Vagina (tissue), 2 donors: ENCODE measurements around the gene OLFM1. TPM values are rescaled to one million over a fixed set of nuclear protein-coding genes. Genes with fewer than 3 reads are reported as not detected.

ENCODE experiments used
- DNase-seq, 2 donors: peaks; one replicate each; pipeline ENCODE4 v3.0.0-alpha.2; 2017; ENCODE audit errors: extremely low spot score in 2 of 2
- H3K27ac ChIP-seq: fragments of 200-600 bp; sonication (generic); one replicate; pipeline ENCODE4 v1.5.1; 2019
- H3K27me3 ChIP-seq: fragments of 200-600 bp; sonication (generic); one replicate; pipeline ENCODE4 v1.5.1; 2019
- H3K36me3 ChIP-seq, 2 donors: fragments of 200-600 bp; sonication (generic); one replicate each; pipeline ENCODE4 v1.5.1; 2017 to 2019
- H3K4me1 ChIP-seq: fragments of 200-600 bp; sonication (generic); one replicate; pipeline ENCODE4 v1.5.1; 2019
- H3K4me3 ChIP-seq, 2 donors: fragments of 200-600 bp; sonication (generic); 1 replicate in 1 of 2; 2 replicates in 1 of 2; pipeline ENCODE4 v1.5.1; 2016 to 2019
- H3K9me3 ChIP-seq: fragments of 200-600 bp; sonication (generic); one replicate; pipeline ENCODE4 v1.5.1; 2019
- CTCF ChIP-seq, 3 experiments: fragments of 450-650 bp in 2 of 3; fragments of 200-600 bp in 1 of 3; sonication (generic) in 1 of 3; IDR thresholded peaks; one replicate each; pipeline ENCODE4 v1.5.1; 2017 to 2019; ENCODE audit warnings: antibody characterized with exemption in 3 of 3, mild to moderate bottlenecking in 2 of 3, moderate library complexity in 2 of 3
- POLR2A ChIP-seq, 2 donors: fragments of 450-650 bp; IDR thresholded peaks; one replicate each; pipeline ENCODE4 v1.6.1; 2017; ENCODE audit warnings: antibody characterized with exemption in 2 of 2, mild to moderate bottlenecking in 2 of 2, moderate library complexity in 2 of 2
- POLR2AphosphoS5 ChIP-seq, 2 donors: sonication (generic); formaldehyde crosslinking; IDR thresholded peaks; one replicate each; pipeline ENCODE4 v1.9.0; 2017; ENCODE audit warnings: antibody characterized with exemption in 2 of 2, mild to moderate bottlenecking in 2 of 2, low read depth in 1 of 2; ENCODE audit not compliant: insufficient read depth in 1 of 2
- intact Hi-C: fragments of 100-400 bp; cut with DNase I; formaldehyde crosslinking; loops from one replicate; pipeline ENCODE4 v1.15.1; 2023
- total RNA-seq: library from RNA; depleted of rRNA; stranded (reverse); fragments of >200 nt; gene quantifications from one replicate; pipeline ENCODE4 v1.2.3, GENCODE V29; 2016

Gene OLFM1
- total RNA-seq, 1 donor from 2014 or later: 39.0 TPM

GRCh38 chr9:135046739-135047350 lies 40.6 kb upstream of the OLFM1 start:
- DNase-seq: peak; percentile 69 to 91
- intact Hi-C loops: no loop called here
- Histone ChIP-seq H3K4me3 (no peak overlapping the region), H3K9me3 (no peaks in the 10 kb centered on the region), H3K4me1 (no peaks in the 10 kb centered on the region), H3K27ac (no peak overlapping the region), H3K27me3 (no peaks in the 10 kb centered on the region), H3K36me3 (no peaks in the 10 kb centered on the region)
- TF ChIP-seq POLR2A (IDR thresholded peaks at IDR 0.05) (no peak), POLR2AphosphoS5 (IDR thresholded peaks at IDR 0.05; ENCODE audit: insufficient read depth in 1 of 2, low read depth in 1 of 2) (no peak), CTCF (IDR thresholded peaks at IDR 0.05) (no peak)

- no peak for TF ChIP-seq CTCF (IDR thresholded peaks at IDR 0.05)
- no peak for TF ChIP-seq POLR2A (IDR thresholded peaks at IDR 0.05)
- no peak for TF ChIP-seq POLR2AphosphoS5 (IDR thresholded peaks at IDR 0.05; ENCODE audit: insufficient read depth in 1 of 2, low read depth in 1 of 2)
- intact Hi-C loops: no loop called here
- no peak for DNase-seq
- Histone ChIP-seq H3K4me1 (no peaks in the 10 kb centered on the region), H3K9me3 (no peaks in the 10 kb centered on the region), H3K27ac (no peak overlapping the region), H3K27me3 (no peaks in the 10 kb centered on the region), H3K36me3 (no peaks in the 10 kb centered on the region), H3K4me3 (no peak overlapping the region)
Observed at GRCh38 chr9:135047521-135047920, 39.9 kb upstream of the OLFM1 start.

GRCh38 chr9:135048046-135048757 lies 39.3 kb upstream of the OLFM1 start:
- Histone ChIP-seq H3K4me1 (no peaks in the 10 kb centered on the region), H3K9me3 (no peaks in the 10 kb centered on the region), H3K36me3 (no peaks in the 10 kb centered on the region), H3K4me3 (no peak overlapping the region), H3K27ac (no peak overlapping the region), H3K27me3 (no peaks in the 10 kb centered on the region)
- TF ChIP-seq CTCF (IDR thresholded peaks at IDR 0.05): no peak
- no peak for TF ChIP-seq POLR2AphosphoS5 (IDR thresholded peaks at IDR 0.05; ENCODE audit: insufficient read depth in 1 of 2, low read depth in 1 of 2)
- no peak for TF ChIP-seq POLR2A (IDR thresholded peaks at IDR 0.05)
- intact Hi-C loops: no loop called here
- DNase-seq: peak; percentile 52 to 67

- no peak for TF ChIP-seq CTCF (IDR thresholded peaks at IDR 0.05)
- TF ChIP-seq POLR2A (IDR thresholded peaks at IDR 0.05): no peak
- TF ChIP-seq POLR2AphosphoS5 (IDR thresholded peaks at IDR 0.05; ENCODE audit: insufficient read depth in 1 of 2, low read depth in 1 of 2): no peak
- H3K4me3 ChIP-seq: no peak overlapping the region
- H3K9me3 ChIP-seq: no peaks in the 10 kb centered on the region
- intact Hi-C loops: no loop called here
- H3K27me3 ChIP-seq: no peaks in the 10 kb centered on the region
- H3K4me1 ChIP-seq: no peaks in the 10 kb centered on the region
- H3K36me3 ChIP-seq: no peaks in the 10 kb centered on the region
- peak in 1 of 2 donors; percentile 85 for DNase-seq
- no peak overlapping the region for H3K27ac ChIP-seq
Observed at GRCh38 chr9:135048758-135049444, 38.6 kb upstream of the OLFM1 start.
